K562 (cell line): ENCODE results near the gene MON2. TPM values are rescaled to one million over a fixed set of nuclear protein-coding genes. Genes with fewer than 3 reads are reported as not detected.

ENCODE experiments used
- ATAC-seq: fragments of 200-7000 bp; cut with Tn5 transposase; 3 replicates; pipeline ENCODE4 v1.9.1; 2020; ENCODE audit warnings: moderate library complexity
- BruUV-seq: library from RNA; stranded (reverse); fragments of 400-500 nt; replicated peaks from 2 replicates; lab custom pipeline; 2021; lab: Mats Ljungman, UMichigan
- CTCF ChIA-PET: fragments of 300-600 bp; formaldehyde crosslinking; extraction: SDS; loops from one replicate; lab custom pipeline; 2021; ENCODE audit warnings: low intra/inter-chr PET ratio; lab: Yijun Ruan, JAX
- POLR2A ChIA-PET: fragments of 300-600, 350-650 bp; sonication (Branson Sonifier 250); formaldehyde crosslinking; extraction: SDS; loops from one replicate; lab custom pipeline; 2021; ENCODE audit warnings: antibody characterized with exemption, inconsistent platforms; lab: Yijun Ruan, JAX
- DNase-seq, 4 experiments: peaks; one replicate each; pipeline versions ENCODE4 v3.0.0 to v3.0.0-alpha.2; 2011 to 2018; ENCODE audit warnings: low spot score in 3 of 4, mixed read lengths in 3 of 4; ENCODE audit errors: extremely low read depth in 1 of 4
- FAIRE-seq: peaks from 2 replicates; lab custom pipeline; 2011; peaks lifted over from hg19 to GRCh38; lab: Jason Lieb, UNC
- H2AFZ ChIP-seq: 2 replicates; pipeline ENCODE4 v1.6.0; 2011; ENCODE audit warnings: low read depth, low read length, control low read depth, inconsistent platforms
- H3K27ac ChIP-seq: fragments of 200-600 bp; 3 replicates; pipeline ENCODE4 v1.8.0; 2011; ENCODE audit warnings: low read depth, mild to moderate bottlenecking, control low read depth, inconsistent platforms, low read length, moderate library complexity, mixed read lengths; ENCODE audit errors: extremely low read depth
- H3K27me3 ChIP-seq, 2 experiments: fragments of 300-600 bp in 1 of 2; 2 replicates in 1 of 2; 3 replicates in 1 of 2; pipeline versions ENCODE4 v1.6.0 to v1.8.0; 2011; ENCODE audit warnings: inconsistent platforms in 2 of 2, low read length in 2 of 2, mild to moderate bottlenecking in 1 of 2, mixed read lengths in 1 of 2, moderate library complexity in 1 of 2; ENCODE audit not compliant: control insufficient read depth in 2 of 2, insufficient read depth in 2 of 2
- H3K36me3 ChIP-seq: fragments of 300-600 bp; 3 replicates; pipeline ENCODE4 v1.8.0; 2011; ENCODE audit warnings: mild to moderate bottlenecking, low read length, inconsistent platforms; ENCODE audit not compliant: control insufficient read depth, insufficient read depth
- H3K4me1 ChIP-seq, 2 experiments: fragments of 200-600 bp in 1 of 2; replicated peaks in 1 of 2; 2 replicates in 1 of 2; 3 replicates in 1 of 2; pipeline versions ENCODE4 v1.5.1 to v1.8.0; 2011; ENCODE audit warnings: inconsistent platforms in 2 of 2, low read length in 2 of 2, mild to moderate bottlenecking in 1 of 2, mixed read lengths in 1 of 2, moderate library complexity in 1 of 2; ENCODE audit not compliant: control insufficient read depth in 2 of 2, insufficient read depth in 2 of 2
- H3K4me2 ChIP-seq: 2 replicates; pipeline ENCODE4 v1.6.1; 2011; ENCODE audit warnings: low read length, control low read depth, inconsistent platforms, mixed read lengths; ENCODE audit not compliant: insufficient read depth
- H3K4me3 ChIP-seq: fragments of 200-600 bp; sonication (generic), shearing (Covaris generic); 2 replicates; pipeline ENCODE4 v1.5.1; 2016; ENCODE audit warnings: control low read depth, inconsistent platforms
- H3K79me2 ChIP-seq: fragments of 200-600 bp; 3 replicates; pipeline ENCODE4 v1.8.0; 2011; ENCODE audit warnings: low read length, inconsistent platforms; ENCODE audit not compliant: control insufficient read depth, insufficient read depth
- H3K9ac ChIP-seq, 2 experiments: 2 replicates each; pipeline versions ENCODE4 v1.6.0 to v1.6.1; 2011; ENCODE audit warnings: low read depth in 2 of 2, low read length in 2 of 2, control low read depth in 1 of 2, inconsistent platforms in 1 of 2, mild to moderate bottlenecking in 1 of 2, mixed read lengths in 1 of 2; ENCODE audit not compliant: insufficient read depth in 1 of 2
- H3K9me1 ChIP-seq: one replicate; pipeline ENCODE4 v1.6.0; 2011; ENCODE audit warnings: inconsistent platforms, mild to moderate bottlenecking, low read length, moderate library complexity; ENCODE audit not compliant: control insufficient read depth, insufficient read depth
- H3K9me3 ChIP-seq: replicated peaks from 2 replicates; pipeline ENCODE4 v1.5.1; 2011; ENCODE audit warnings: low read depth, low read length, inconsistent platforms; ENCODE audit not compliant: control insufficient read depth, insufficient read depth
- H4K20me1 ChIP-seq: replicated peaks from 2 replicates; pipeline ENCODE4 v1.6.1; 2011; ENCODE audit warnings: low read length, inconsistent platforms, mixed read lengths; ENCODE audit not compliant: control insufficient read depth, insufficient read depth
- C11orf30 ChIP-seq: fragments of 450-650 bp; IDR thresholded peaks from 2 replicates; pipeline ENCODE4 v1.6.1; 2016; ENCODE audit warnings: low read depth, mild to moderate bottlenecking
- MAFK ChIP-seq: IDR thresholded peaks from 2 replicates; pipeline ENCODE4 v1.6.1; 2011; ENCODE audit warnings: low read length, improper control_type of control experiment
- MAX ChIP-seq: sonication (generic); formaldehyde crosslinking; IDR thresholded peaks from 2 replicates; pipeline ENCODE4 v1.9.0; 2022; ENCODE audit warnings: mild to moderate bottlenecking, missing genetic modification reagents
- MXD1 ChIP-seq: fragments of 250-450 bp; sonication (Bioruptor Pico); IDR thresholded peaks from 2 replicates; pipeline ENCODE4 v1.8.0; 2021; ENCODE audit warnings: borderline replicate concordance, mild to moderate bottlenecking, moderate library complexity; ENCODE audit not compliant: poor library complexity, severe bottlenecking
- RBM17 ChIP-seq: fragments of 200-400 bp; formaldehyde crosslinking; IDR thresholded peaks from 2 replicates; pipeline ENCODE4 v1.6.1; 2017; ENCODE audit warnings: low read depth, mild to moderate bottlenecking, low read length, borderline replicate concordance
- RUNX1 ChIP-seq: sonication (generic); IDR thresholded peaks from 2 replicates; pipeline ENCODE4 v1.6.1; 2016; ENCODE audit warnings: antibody characterized with exemption, low read depth
- SLC30A9 ChIP-seq: fragments of 250-450 bp; sonication (Bioruptor Pico); IDR thresholded peaks from 2 replicates; pipeline ENCODE4 v1.8.0; 2022; ENCODE audit warnings: mild to moderate bottlenecking, moderate library complexity
- SMAD4 ChIP-seq: fragments of 250-450 bp; sonication (Bioruptor Pico); conservative IDR thresholded peaks from 2 replicates; pipeline ENCODE4 v1.8.0; 2021; ENCODE audit warnings: inconsistent platforms, mild to moderate bottlenecking, moderate library complexity
- SP2 ChIP-seq: IDR thresholded peaks from 2 replicates; pipeline ENCODE4 v1.6.1; 2011; ENCODE audit warnings: mild to moderate bottlenecking, low read depth, low read length, moderate library complexity; ENCODE audit not compliant: poor library complexity, severe bottlenecking; ENCODE audit errors: extremely low read depth
- ZNF431 ChIP-seq: sonication (generic); formaldehyde crosslinking; IDR thresholded peaks from 2 replicates; pipeline ENCODE4 v1.8.0; 2022; ENCODE audit warnings: mild to moderate bottlenecking, missing genetic modification reagents
- WGBS: fragments of 100-300 bp; shearing (Covaris generic); methylation state at CpG from one replicate; pipeline ENCODE4 v1.1.6; 2016; ENCODE audit warnings: low coverage, mixed read lengths; ENCODE audit not compliant: insufficient coverage; ENCODE audit errors: missing lambda C conversion rate; 5-methylcytosine and 5-hydroxymethylcytosine counted together
- in situ Hi-C: fragments of 300-500 bp; cut with MboI; formaldehyde crosslinking; loops from 4 replicates; pipeline ENCODE4 v1.15.0; 2018; ENCODE audit warnings: inconsistent platforms, mixed read lengths
- intact Hi-C: fragments of 100-400 bp; cut with micrococcal nuclease; formaldehyde crosslinking; loops from 2 replicates; pipeline ENCODE4 v1.14.2; 2022
- polyA plus RNA-seq, 8 experiments: library from polyadenylated mRNA; depleted of rRNA in 4 of 8; stranded (reverse) in 5 of 8; unstranded in 3 of 8; fragments of >200 nt; fragmentation: Nextera tagmentation in 2 of 8; fragmentation: Illumina TruSeq in 1 of 8; extraction: Ambion mirVana in 2 of 8; extraction: Trizol in 1 of 8; gene quantifications; 2 replicates each; pipeline versions ENCODE4 v1.2.1 to v1.2.3, GENCODE V29; 2011 to 2014; ENCODE audit warnings: inconsistent platforms in 1 of 8, missing spikeins in 1 of 8
- total RNA-seq, 7 experiments: library from RNA; depleted of rRNA in 6 of 7; stranded (reverse); fragments of >200 nt in 6 of 7; fragmentation: Illumina TruSeq in 2 of 7; extraction: Trizol in 2 of 7; gene quantifications; 2 replicates each; pipeline versions ENCODE4 v1.2.1 to v1.2.3, GENCODE V29; 2011 to 2021; ENCODE audit warnings: low replicate concordance in 1 of 7

The MON2 gene
- total and polyA plus RNA-seq, 9 of the 15 experiments (the other 6 are each of a cell fraction or from before 2014, with no cell fraction given) = 3.6 to 31.6 (median 16.8) TPM

- in situ Hi-C loops = no loop called here
- Histone ChIP-seq H4K20me1 (no peaks in the 10 kb centered on the region), H3K4me1 (no peaks in the 10 kb centered on the region), H3K4me2 (no peak overlapping the region), H3K27ac (no peak overlapping the region), H3K9ac (no peak overlapping the region), H2AFZ (no peak overlapping the region), H3K27me3 (no peaks in the 10 kb centered on the region), H3K9me1 (no peaks in the 10 kb centered on the region), H3K36me3 (peaks cover 42% of the 10 kb centered on the region; the same call in 1 of the 3 replicates), H3K79me2 (no peaks in the 10 kb centered on the region), H3K9me3 (no peaks in the 10 kb centered on the region), H3K4me3 (no peak overlapping the region)
- no TSS peak for BruUV-seq
- TF ChIP-seq C11orf30 = no peak
- no peak for TF ChIP-seq RUNX1
- no peak for TF ChIP-seq ZNF431 (CRISPR knock-in tag)
- TF ChIP-seq SMAD4 (CRISPR knock-in tag) = no peak
- TF ChIP-seq MXD1 (CRISPR knock-in tag) = no peak
- no peak for TF ChIP-seq MAFK
- no peak for TF ChIP-seq MAX (CRISPR knock-in tag)
- TF ChIP-seq RBM17 = no peak
- no peak for TF ChIP-seq SLC30A9 (CRISPR knock-in tag)
- TF ChIP-seq SP2 = no peak
- ChIA-PET POLR2A (no interaction called here), CTCF (no interaction called here)
- intact Hi-C loops = no loop called here
- WGBS = 75% methylated on average over 1 of the region's 1 CpG
- FAIRE-seq (no peak), DNase-seq (no peak), ATAC-seq (no peak)
Observed at GRCh38 chr12:62530596-62530995, 64.0 kb downstream of the MON2 start.
